Coronary artery (tissue), 2 donors: ENCODE data around the gene KRTAP3-2.

Source experiments
- DNase-seq: peaks from one replicate; pipeline ENCODE4 v3.0.0-alpha.2; 2017; ENCODE audit warnings: low spot score
- H3K27ac ChIP-seq, 2 donors: fragments of 200-600 bp; sonication (generic); one replicate each; pipeline ENCODE4 v1.5.1; 2016 to 2019
- H3K4me3 ChIP-seq: fragments of 200-600 bp; sonication (generic); 2 replicates; pipeline ENCODE4 v1.5.1; 2016; ENCODE audit warnings: mild to moderate bottlenecking, moderate library complexity
- CTCF ChIP-seq: fragments of 200-600 bp; sonication (generic); IDR thresholded peaks from one replicate; pipeline ENCODE4 v1.5.1; 2019; ENCODE audit warnings: antibody characterized with exemption

KRTAP3-2 gene

DNA sequence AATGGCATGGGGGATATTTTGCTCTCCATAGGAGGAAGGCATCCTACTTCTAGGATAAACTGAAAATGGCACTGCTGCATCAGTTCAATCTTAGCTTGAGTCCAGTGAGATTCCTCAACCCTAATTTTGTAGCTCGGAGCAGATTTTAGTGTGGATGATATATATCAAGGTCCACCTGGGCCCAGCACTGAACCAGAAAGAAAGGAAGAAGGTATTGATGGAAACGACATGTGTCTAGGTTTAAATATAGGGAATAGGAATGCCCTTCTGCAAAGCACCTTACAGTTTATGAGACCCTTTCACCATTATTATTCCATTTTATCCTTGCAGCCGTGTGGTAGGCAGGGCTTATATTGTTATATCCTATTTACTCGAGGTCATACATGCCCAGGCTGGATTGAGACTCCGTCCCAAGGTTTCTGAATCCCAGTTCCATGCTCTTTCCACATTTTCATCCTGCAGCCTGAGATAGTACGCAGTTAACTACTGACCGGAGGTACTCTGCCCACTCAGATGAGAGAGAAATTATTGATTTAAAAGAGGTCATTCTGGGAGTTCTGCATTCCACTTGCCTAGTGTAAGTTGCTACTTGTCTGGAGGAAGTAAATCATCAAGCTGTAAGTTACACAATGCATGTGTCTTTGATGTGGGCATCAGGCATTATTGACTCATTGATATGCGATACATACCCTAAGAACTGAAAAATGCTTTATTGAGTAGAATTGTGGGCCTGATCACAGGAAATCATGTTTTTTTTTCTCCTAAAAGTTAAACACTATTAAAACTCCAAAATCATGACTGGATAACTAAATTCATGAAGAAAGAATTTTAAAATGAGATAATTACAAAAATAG, 43.1 kb downstream of the KRTAP3-2 start:
- TF ChIP-seq CTCF: no peak
- H3K4me3 ChIP-seq: no peak overlapping the region
- no peak overlapping the region for H3K27ac ChIP-seq
- no peak for DNase-seq

DNA sequence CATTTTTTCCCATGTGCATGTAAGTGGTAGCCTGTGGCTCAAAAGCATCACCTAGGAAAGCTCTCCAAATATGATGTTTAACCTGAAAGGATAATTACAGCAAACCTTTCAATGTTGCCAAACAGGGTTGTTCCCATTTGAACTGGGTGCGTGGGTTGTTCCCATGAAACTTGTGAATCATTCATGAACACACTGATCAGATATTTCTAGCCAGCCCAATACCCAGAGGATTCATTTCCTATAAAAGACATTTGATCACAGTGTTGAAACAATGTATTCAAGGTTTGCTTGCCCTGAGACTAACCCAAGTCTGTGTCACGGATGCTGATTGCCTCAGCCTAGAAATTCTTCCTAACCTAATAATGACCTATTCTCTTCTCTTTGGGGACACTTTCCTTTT, 45.8 kb downstream of the KRTAP3-2 start:
- Histone ChIP-seq H3K27ac (no peak overlapping the region), H3K4me3 (no peak overlapping the region)
- TF ChIP-seq CTCF: no peak
- DNase-seq: no peak

DNA sequence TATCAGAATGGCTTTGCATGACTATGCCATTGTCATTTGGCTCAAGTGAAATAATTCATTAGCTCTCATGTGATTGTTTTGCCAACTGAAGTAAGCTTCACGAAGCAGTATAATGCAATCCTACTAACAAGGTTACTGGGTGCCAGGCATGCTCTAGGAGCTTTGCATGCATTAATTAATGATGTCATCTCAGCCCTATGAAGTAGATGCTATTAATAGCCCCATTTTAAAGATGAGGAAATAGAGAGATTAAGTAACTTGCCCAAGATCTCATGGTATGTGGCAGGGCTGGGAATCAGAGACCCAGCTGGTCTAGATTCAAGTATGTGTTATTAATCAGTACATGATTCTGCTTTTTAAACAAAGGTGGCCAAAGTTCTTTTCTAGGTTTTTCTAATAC, 47.0 kb downstream of the KRTAP3-2 start:
- Histone ChIP-seq H3K4me3 (no peak overlapping the region), H3K27ac (no peak overlapping the region)
- TF ChIP-seq CTCF: no peak
- DNase-seq: no peak

DNA sequence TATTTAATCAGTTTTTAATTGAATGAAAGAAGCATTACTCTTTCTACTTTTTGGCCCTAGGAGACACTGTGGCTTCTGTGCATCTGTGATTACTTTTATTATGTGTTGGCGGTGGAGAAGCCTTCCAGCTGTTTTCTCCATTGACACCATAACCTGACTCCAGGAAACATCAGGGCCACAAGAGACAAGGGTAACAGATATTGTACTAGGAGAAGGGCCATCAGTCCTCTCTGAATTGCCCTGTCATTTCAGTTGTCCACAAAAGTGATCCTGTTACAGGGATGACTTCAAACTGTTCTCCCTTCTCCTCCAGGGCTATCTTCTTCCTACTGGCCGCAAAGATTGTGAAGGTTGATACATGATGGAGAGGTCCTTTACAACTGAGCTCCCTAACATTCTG, 47.6 kb downstream of the KRTAP3-2 start:
- no peak for TF ChIP-seq CTCF
- no peak for DNase-seq
- Histone ChIP-seq H3K27ac (no peak overlapping the region), H3K4me3 (no peak overlapping the region)

DNA sequence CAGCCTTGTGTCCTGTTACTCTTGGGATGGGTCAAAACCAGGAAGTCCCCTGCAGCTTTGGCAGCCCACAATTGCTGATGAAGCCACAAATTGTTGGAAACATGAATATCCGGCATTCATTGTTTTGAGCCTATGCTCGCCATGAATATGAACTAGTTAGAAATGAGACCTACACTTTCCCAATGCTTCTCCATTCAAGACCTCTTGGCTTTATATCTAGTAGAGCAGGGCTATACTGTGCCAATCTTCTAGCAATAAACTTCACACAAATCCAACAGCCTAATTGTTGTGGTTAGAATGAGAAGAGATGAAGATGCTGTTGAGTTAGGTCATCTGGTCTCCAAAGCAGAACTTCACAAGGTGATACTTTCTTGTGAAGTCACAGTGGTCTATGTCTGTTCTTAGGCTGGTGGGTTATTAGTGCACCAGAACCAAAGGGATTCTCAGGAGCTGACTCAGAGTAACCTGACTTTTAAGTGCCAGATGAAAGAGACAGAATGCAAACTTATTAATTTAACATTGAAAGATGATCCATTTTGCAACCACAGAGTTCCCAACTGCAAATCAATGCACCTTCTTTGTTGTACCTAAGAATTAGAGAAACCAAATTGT, 48.6 kb downstream of the KRTAP3-2 start:
- DNase-seq: no peak
- TF ChIP-seq CTCF: no peak
- H3K27ac ChIP-seq: no peak overlapping the region
- no peak overlapping the region for H3K4me3 ChIP-seq

GRCh38 chr17:40950176-40950575, 49.5 kb downstream of the KRTAP3-2 start:
- no peak for DNase-seq
- Histone ChIP-seq H3K4me3 (no peak overlapping the region), H3K27ac (no peak overlapping the region)
- no peak for TF ChIP-seq CTCF

GRCh38 chr17:40949418-40949817, 50.3 kb downstream of the KRTAP3-2 start:
- Histone ChIP-seq H3K4me3 (no peak overlapping the region), H3K27ac (no peak overlapping the region)
- DNase-seq: no peak
- TF ChIP-seq CTCF: no peak
